ENCODE data around the gene ZNF738.
"Not testable (repeated sequence)": the region's sequence is repeated elsewhere in the genome, so short reads cannot be mapped to it uniquely, and the experiment has no call there.

Gene ZNF738

GRCh38 chr19:21358768-21359451 is at the start of gene ZNF738:
Gene ZNF738, plus strand, starts transcription at chr19:21359000. Its CDS starts 141 bp downstream, at chr19:21359141.
- peak within 1 kb of the TSS; percentile 63 to 89 (median 69) for H3K4me3 ChIP-seq

GRCh38 chr19:21312807-21313206 is 46.0 kb upstream of the ZNF738 start:
- not testable (repeated sequence) for H3K4me3 ChIP-seq, H3K27ac ChIP-seq

More at GRCh38 chr19:21358768-21359451, at the start of gene ZNF738:
- peak within 1 kb of the TSS in 20 of 21 experiments; percentile 22 to 86 (median 76) for H3K27ac ChIP-seq

- Histone ChIP-seq H3K27ac (no peak overlapping the region), H3K4me3 (no peak overlapping the region)
Measured at GRCh38 chr19:21314676-21315075, 44.1 kb upstream of the ZNF738 start.

- H3K27ac ChIP-seq: no peak overlapping the region
- no peak overlapping the region for H3K4me3 ChIP-seq
Measured at GRCh38 chr19:21317821-21318220, 41.0 kb upstream of the ZNF738 start.

GRCh38 chr19:21321134-21321533 is 37.7 kb upstream of the ZNF738 start:
- H3K4me3 ChIP-seq: no peak overlapping the region
- peak overlapping the region in 2 of 21 experiments; percentile 16 to 76 for H3K27ac ChIP-seq

- peak overlapping the region in 9 of 21 experiments; percentile 21 to 76 (median 60) for H3K27ac ChIP-seq
Measured at GRCh38 chr19:21321996-21322395, 36.8 kb upstream of the ZNF738 start.

GRCh38 chr19:21322528-21322927 is 36.3 kb upstream of the ZNF738 start:
- peak overlapping the region in 10 of 21 experiments; percentile 9 to 76 (median 59) for H3K27ac ChIP-seq
- H3K4me3 ChIP-seq: no peak overlapping the region

More at GRCh38 chr19:21321996-21322395, 36.8 kb upstream of the ZNF738 start:
- H3K4me3 ChIP-seq: no peak overlapping the region

GRCh38 chr19:21323000-21323399 is 35.8 kb upstream of the ZNF738 start:
- no peak overlapping the region for H3K4me3 ChIP-seq
- H3K27ac ChIP-seq: peak overlapping the region in 7 of 21 experiments; percentile 9 to 76 (median 35)

- no peak overlapping the region for H3K4me3 ChIP-seq
- no peak overlapping the region for H3K27ac ChIP-seq
Measured at GRCh38 chr19:21326169-21326568, 32.6 kb upstream of the ZNF738 start.

- H3K4me3 ChIP-seq: peak overlapping the region; percentile 56 to 91 (median 73)
- peak overlapping the region; percentile 80 to 99 (median 94) for H3K27ac ChIP-seq
Measured at GRCh38 chr19:21328406-21328805, 30.4 kb upstream of the ZNF738 start.

- Histone ChIP-seq H3K27ac (peak within 1 kb of the TSS; percentile 80 to 99 (median 94)), H3K4me3 (peak within 1 kb of the TSS; percentile 56 to 91 (median 73))
Measured at GRCh38 chr19:21328885-21329605, 29.8 kb upstream of the ZNF738 start, which contains the start of gene ZNF708. Gene ZNF708, minus strand, starts transcription at chr19:21329410. Its CDS starts 198 bp downstream, at chr19:21329212.

- H3K4me3 ChIP-seq: no peak overlapping the region
- no peak overlapping the region for H3K27ac ChIP-seq
Measured at GRCh38 chr19:21335721-21336120, 23.1 kb upstream of the ZNF738 start.

GRCh38 chr19:21344841-21345240 is 14.0 kb upstream of the ZNF738 start:
- H3K4me3 ChIP-seq, H3K27ac ChIP-seq: not testable (repeated sequence)

GRCh38 chr19:21352830-21353229 is 6.0 kb upstream of the ZNF738 start:
- Histone ChIP-seq H3K4me3 (no peak overlapping the region), H3K27ac (no peak overlapping the region)

- Histone ChIP-seq H3K27ac (no peak overlapping the region), H3K4me3 (no peak overlapping the region)
Measured at GRCh38 chr19:21362291-21362690, 3.5 kb downstream of the ZNF738 start.

GRCh38 chr19:21383980-21384582 is 25.3 kb downstream of the ZNF738 start:
- Histone ChIP-seq H3K27ac (no peak overlapping the region), H3K4me3 (no peak overlapping the region)

GRCh38 chr19:21396121-21396520 is 37.3 kb downstream of the ZNF738 start:
- H3K27ac ChIP-seq: peak overlapping the region in 3 of 21 experiments; percentile 2 to 85 (median 82)
- no peak overlapping the region for H3K4me3 ChIP-seq

- H3K27ac ChIP-seq: peak within 1 kb of the TSS; percentile 23 to 91 (median 84)
- peak within 1 kb of the TSS; percentile 55 to 88 (median 68) for H3K4me3 ChIP-seq
Measured at GRCh38 chr19:21396893-21397572, 38.2 kb downstream of the ZNF738 start, which contains the start of gene ZNF493. Gene ZNF493, plus strand, starts transcription at chr19:21397133. Its CDS starts 105 bp downstream, at chr19:21397238.

GRCh38 chr19:21398851-21399250 is 40.1 kb downstream of the ZNF738 start:
- H3K4me3 ChIP-seq: peak overlapping the region in 1 of 7 experiments; percentile 68
- no peak overlapping the region for H3K27ac ChIP-seq
